EH (cell line): ENCODE results near the gene SPEM1.
A peak's percentile ranks its signal among the peaks of the same experiment; 100 is the strongest.

Source experiments
- DNase-seq: peaks from one replicate; pipeline ENCODE4 v3.0.0-alpha.2; 2015; ENCODE audit warnings: low read depth

Gene SPEM1

DNA sequence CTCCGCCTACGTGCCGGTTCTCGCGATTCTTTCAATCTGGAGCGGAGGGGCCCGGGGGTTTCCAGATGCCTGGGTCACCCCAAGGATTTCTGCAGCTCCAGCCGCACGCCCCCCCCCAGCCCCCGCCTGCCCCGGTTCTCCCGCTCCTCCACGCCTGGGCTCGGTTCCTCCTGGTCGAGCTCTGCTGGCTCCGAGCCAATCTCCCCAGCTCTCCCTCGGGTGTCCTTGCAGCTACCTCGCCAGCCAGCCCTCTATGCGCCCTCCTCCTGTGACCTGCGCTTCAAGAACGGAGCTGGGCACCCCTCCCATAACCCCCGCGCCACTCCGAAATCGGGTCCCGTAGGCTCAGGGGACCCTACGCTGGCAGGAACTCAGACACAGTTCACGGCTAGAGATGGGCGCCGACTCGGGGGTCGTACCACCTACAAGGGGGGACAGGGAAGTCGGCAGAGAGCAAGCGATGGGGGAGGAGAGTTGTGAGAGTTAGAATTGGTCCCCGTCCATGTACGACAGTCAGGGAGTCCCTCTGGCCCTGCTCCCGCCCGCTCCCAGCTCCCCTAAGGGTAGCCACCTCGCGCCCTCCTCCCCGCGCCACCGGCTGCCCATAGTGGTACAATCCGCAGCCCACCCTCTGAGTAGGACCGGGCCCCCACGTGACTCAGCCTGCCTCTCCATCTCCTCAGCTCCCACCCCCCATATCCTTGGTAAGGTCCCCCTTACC lies 20.1 kb downstream of the SPEM1 start:
- DNase-seq, result peak; percentile 48

DNA sequence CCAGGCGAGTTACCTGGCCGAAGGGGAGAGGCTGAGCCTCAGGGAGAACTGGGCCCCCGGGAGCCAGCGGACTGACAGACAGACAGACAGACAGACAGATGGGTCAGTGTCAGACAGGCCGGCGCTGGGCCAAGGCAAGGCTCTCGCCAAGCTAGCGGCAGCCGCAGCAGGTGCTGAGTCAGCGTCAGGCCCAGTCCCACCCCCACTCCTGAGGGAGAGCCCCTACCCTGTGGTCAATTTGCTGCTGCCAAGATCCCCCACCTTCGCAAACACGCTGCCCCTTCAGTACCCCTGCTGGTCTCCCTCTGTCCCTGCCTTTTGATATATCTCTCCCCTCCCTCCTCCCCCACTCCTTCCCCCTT lies 20.7 kb downstream of the SPEM1 start:
- peak; percentile 23 for DNase-seq

- no peak for DNase-seq
Observed at GRCh38 chr17:7441266-7441665, 21.1 kb downstream of the SPEM1 start.

GRCh38 chr17:7442142-7442541 lies 22.0 kb downstream of the SPEM1 start:
- no peak for DNase-seq

GRCh38 chr17:7443499-7444485 lies 23.7 kb downstream of the SPEM1 start:
- peak; percentile 57 for DNase-seq

DNA sequence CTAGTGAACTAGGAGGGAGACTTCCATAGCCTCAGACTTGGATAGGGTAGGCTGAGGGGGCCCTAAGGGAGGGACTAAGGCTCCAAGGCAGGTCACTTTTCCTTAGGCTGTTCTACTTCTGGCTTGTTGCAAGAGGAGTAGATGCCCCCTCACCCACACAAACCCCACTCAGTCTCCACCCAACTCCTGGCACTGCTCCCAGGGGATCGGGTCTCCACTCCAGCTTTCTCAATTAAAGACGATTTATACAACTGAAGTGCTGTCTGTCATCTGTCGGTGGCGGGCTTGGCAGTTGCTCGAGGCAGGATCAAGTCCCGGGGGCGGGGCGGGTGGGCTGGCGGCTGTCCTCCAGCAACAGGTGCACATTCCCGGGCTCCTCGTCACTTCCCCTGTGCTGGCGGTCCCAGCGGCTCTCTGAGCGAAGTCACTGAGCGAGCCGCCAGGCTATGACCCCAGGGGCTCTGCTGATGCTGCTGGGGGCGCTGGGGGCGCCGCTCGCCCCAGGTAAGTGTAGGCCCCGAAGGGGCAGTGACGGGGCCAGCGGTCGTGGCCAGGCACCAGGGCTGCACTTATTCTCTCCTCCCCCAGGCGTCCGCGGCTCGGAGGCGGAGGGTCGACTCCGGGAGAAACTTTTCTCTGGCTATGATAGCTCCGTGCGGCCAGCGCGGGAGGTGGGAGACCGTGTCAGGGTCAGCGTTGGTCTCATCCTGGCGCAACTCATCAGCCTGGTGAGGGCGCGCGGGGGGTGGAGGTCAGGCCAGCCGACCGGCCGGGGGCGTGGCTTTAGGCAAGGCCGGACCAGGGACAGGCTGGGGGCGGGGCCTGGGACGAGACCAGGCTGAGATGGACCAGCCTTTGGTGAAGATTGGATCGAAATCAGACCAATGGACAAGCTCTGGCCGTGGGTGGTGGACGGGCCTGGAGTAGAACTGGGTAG lies 24.8 kb downstream of the SPEM1 start, which contains the start of gene CHRNB1:
CHRNB1 (plus strand) TSS at position 380 of the 937 bp plus-strand sequence; CDS start at position 447, 67 bp downstream.
- DNase-seq, result peak; percentile 52

DNA sequence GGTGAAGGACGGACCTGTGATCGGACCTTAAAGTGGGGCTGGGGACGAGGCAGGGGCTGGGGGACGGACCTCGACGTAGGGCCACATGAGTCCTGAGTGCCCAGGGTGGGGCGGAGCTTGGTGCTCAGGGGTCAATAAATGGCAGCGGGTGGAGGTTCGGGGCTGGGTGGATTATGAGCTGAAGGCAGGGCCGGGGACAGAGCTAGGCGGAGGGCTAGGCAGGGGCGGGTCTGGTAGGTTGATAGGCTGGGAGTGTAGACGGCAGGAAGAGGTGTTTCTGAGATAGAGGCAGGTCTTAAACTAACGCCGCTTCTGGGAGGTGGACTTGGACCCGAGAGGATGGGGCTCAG lies 25.5 kb downstream of the SPEM1 start:
- DNase-seq, result no peak

GRCh38 chr17:7448461-7448860 lies 28.3 kb downstream of the SPEM1 start:
- DNase-seq, result no peak

GRCh38 chr17:7459961-7460545 lies 39.9 kb downstream of the SPEM1 start:
- peak; percentile 27 for DNase-seq

DNA sequence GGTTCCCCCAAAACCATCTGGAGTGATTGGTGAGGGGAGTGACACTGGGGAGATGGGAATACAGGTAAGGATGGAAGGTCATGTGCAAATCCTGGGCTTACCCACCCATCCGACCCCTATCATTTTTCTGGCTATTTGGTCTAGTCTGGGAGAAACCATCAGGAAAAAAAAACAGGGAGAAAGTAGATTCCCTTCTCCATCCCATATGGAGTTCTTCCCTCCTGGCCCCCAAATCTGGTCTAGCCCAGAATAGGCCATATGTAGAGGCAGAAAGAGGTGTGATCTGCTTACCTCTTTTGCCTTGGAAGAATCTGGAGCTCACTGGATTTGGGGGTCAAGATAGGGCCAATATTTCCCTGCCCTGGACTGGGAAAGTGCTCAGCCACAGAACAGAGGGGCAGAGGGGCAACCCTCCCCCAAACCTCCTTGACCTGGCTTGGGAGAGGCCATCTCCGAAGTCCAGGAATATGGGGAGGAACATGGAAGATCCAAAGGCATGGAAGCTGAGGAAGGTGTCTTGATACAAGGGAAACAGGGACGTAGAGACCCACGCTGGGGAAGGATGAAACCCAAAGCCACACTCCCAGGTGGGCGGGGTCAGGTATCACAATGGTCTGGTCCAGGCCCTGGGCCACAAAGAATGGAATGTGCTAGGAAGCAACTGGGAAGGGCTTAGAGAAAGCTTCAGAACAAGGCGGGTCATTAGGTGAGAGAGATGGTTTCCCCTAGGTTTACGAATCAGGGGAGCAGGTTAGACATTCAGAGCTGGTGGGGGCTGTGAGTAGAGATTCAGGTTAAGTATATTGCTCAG lies 40.9 kb downstream of the SPEM1 start:
- no peak for DNase-seq

- no peak for DNase-seq
Observed at GRCh38 chr17:7462474-7463371, 42.6 kb downstream of the SPEM1 start.

DNA sequence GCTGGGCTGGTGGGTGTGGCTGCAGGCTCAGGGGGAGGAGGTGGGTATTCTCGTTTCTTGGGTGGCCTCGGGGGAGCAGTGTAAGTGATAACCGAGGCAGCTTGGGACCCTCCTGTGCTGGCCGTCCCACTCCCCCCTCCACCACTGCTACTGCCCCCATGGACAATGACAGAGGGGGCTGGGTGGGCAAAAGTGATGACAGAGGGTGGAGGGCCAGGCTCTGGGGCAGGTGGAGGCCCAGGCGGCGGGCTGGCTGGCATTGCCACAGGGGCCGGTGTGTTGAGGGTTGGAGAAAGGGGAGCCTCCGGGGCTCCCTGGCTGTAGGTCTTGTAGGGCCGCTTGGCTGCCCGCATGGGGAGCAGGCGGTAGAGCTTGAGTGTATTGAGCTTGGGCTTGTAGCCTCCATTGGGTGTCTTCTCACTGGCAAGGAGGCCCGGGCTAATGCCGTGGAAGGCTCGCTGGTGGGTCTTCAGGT lies 43.3 kb downstream of the SPEM1 start:
- DNase-seq, result no peak

- DNase-seq, result no peak
Observed at GRCh38 chr17:7464081-7464480, 44.0 kb downstream of the SPEM1 start.

DNA sequence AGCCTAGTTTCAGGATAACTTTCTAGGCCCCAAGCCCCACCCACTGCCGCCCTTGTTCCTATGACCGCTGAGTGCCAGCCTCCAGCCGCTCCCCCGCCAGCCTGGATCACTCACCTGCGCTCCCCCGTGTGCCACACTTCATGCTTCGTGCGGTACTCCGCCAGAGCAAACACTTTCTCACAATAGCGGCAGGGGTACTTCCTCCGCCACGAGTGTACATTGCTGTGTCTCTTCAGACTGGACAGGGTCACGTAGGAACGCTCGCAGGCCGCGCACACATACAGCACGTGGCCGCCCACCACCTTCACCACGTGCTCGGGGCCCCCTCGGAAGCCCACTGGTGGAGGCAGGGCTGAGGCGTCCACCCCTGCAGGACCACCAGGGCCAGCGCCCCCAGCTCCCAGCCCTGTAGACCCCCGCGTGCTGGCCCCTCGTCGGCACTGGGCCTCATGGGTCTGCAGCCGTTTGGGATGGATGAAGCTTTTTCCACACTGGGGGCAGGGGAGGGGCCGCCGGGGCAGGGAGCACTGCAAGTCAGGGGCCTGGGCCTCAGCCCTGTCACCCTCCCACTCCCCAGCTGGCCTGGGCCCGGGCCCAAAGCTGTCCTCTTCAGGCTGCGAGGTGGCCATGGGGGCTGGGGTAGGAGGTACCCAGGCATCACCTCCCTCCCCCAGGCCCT lies 45.6 kb downstream of the SPEM1 start:
- DNase-seq, result no peak

DNA sequence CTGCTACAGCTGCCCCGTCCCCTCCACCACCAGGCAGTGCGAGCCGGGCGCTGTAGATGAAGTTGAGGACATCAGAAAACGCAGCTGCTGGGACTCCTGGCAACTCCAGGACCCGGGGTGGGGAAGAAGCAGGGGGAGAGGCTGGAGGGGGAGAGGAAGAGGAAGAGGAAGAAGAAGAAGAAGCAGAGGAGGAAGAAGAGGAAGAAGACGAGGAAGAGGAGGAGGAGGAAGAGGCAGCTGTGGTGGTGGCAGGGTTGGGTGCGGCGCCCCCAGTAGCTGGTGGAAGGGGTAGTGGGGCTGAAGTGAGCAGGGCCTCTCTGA lies 46.2 kb downstream of the SPEM1 start:
- no peak for DNase-seq

DNA sequence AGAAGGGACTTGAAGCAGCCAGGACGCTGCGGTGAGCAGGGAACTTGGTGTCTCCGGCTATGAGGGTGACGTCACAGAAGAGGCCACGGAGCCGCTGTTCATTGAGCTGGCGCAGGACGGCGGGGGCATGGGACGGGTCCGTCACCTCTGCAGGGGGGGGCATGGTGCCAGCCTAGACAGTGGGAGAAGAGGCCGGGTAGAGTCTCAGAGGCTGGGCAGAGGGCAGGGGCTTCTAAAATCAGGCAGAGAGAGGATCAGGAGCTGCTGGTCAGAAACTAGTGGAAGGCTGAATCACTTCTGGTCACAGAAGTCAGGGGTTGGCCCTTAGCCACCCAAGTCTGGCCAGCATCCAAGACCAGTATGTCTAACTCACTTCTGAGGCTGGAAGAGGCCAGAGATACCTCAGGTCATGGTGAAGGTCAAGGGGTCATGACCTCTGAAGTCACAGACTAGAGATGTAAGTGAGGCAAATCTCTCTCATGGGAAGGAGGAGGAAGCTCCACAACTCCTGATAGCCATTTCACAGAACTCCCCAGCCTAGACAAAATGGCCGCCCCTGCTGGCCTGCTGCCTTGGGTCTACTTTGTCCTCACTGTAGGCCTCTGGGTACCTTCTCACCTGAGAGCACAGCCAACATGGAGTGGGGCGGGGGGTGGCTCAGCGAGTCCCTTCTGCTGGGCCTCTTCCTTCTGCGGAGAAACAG lies 46.7 kb downstream of the SPEM1 start:
- peak; percentile 66 for DNase-seq

GRCh38 chr17:7467498-7467897 lies 47.4 kb downstream of the SPEM1 start:
- no peak for DNase-seq

- no peak for DNase-seq
Observed at GRCh38 chr17:7468290-7468689, 48.2 kb downstream of the SPEM1 start.
